ENCODE data around the gene GDAP1L1.
"Not testable (repeated sequence)": the region's sequence is repeated elsewhere in the genome, so short reads cannot be mapped to it uniquely, and the experiment has no call there.

The GDAP1L1 gene

DNA sequence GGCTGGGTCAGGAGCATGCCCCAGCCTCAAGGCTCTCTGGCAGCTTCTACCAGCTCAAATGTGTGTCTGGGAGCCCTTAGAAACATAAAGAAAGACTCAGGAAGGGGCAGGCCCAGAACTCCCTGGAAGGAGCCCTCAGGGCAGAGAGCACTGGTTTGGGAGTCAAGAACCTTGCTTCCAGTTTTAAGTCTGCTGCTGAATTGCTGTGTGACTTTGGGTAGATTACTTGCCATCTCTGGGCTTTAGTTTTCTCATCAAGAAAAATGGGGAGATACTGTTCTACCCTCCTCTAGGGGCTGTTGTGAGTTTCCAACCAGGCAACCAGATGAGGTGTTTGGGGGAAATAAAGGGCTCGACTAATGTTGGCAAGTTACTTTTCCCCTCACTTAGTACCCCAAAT lies 8.8 kb downstream of the GDAP1L1 start:
- DNase-seq (ENCODE audit: low read depth), result no peak

GRCh38 chr20:44256961-44257360 lies 9.9 kb downstream of the GDAP1L1 start:
- no peak for DNase-seq (ENCODE audit: low read depth)

GRCh38 chr20:44258226-44258890 lies 11.2 kb downstream of the GDAP1L1 start:
- no peak for DNase-seq (ENCODE audit: low read depth)

DNA sequence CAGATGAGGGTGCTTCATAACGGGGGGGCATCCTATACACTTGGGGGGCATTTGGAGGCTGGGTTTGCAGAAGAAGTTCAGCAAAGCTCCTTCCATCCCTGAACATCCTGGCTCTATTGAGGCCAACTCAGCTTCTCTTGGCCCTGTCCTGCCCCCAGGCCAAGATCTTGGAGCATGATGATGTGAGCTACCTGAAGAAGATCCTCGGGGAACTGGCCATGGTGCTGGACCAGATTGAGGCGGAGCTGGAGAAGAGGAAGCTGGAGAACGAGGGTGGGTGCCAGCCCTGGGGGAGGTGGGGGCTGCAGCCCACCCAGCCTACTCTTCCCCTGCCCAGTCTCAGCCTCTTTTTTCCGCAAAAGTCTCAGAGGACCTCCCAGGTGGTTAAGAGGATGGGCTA lies 17.2 kb downstream of the GDAP1L1 start:
- DNase-seq (ENCODE audit: low read depth), result no peak

GRCh38 chr20:44268802-44269201 lies 21.7 kb downstream of the GDAP1L1 start:
- DNase-seq (ENCODE audit: low read depth), result no peak

- DNase-seq (ENCODE audit: low read depth), result no peak
These were observed 25.0 kb downstream of the GDAP1L1 start for GRCh38 chr20:44271915-44272663.

DNA sequence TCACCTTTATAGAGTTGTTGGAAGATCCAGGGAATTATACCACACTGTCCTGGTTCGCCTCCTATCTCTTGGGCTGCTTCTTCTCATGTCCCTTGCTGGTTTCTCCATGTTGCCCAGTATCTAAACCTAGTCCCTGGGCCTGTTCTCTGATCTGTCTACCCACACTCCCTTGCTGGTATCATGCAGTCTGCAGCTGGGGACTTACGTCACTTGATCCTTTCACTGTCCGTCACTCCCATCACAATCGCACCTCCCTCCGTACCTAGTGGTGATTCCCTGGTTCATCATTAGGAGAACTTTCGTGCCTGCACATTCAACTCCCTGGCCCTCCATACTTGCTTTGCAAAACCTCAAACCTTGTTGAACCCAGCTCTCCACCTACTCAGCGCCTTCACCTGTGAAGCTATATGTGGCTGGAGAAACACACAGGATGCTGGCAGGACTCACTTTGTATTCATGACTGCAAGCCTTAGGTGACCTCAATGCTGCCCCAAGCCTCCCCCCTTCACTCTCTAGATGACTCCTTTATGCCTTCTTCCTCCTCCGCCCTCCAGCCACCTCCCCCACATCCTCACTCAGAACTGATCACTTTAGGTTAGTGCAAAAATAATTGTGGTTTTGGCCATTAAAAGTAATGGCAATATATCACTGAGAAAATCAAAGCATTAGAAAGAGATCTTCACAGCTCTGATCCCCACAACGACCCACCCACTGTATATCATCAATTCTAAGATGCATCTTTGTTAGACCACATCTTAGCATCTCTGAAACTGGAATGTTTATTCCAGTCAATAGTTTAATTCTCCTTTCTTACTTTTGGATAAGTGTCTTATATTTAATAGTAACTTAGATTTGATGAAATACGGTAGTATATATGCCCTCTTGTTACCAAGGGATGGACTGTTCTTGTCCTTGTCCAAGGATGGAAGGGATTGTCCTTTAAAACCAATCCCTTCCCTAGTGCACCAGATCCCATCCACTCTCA lies 26.4 kb downstream of the GDAP1L1 start:
- no peak for DNase-seq (ENCODE audit: low read depth)

GRCh38 chr20:44274303-44275017 lies 27.4 kb downstream of the GDAP1L1 start:
- no peak for DNase-seq (ENCODE audit: low read depth)

- DNase-seq (ENCODE audit: low read depth), result no peak
These were observed 32.1 kb downstream of the GDAP1L1 start for GRCh38 chr20:44279228-44279627.

DNA sequence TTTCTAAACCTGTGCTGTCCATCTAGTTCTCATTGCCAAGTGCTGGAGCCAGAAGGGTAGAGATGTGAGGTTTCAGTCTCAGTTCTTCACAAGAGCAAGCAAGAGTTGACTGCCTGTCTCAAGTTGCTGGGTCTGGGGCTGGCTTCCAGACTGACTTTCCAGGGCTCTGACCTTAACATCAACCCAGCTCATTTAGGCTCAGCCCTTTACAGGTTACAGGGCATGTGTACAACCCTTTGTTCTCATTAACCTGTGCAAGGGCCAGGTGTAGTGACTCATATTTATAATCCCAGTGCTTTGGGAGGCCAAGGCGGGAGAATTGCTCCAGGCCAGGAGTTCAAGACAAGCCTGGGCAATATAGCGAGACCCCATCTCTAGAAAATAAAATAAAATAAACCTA lies 33.3 kb downstream of the GDAP1L1 start:
- DNase-seq (ENCODE audit: low read depth), result no peak

- DNase-seq (ENCODE audit: low read depth), result no peak
These were observed 35.1 kb downstream of the GDAP1L1 start for GRCh38 chr20:44282192-44282591.

DNA sequence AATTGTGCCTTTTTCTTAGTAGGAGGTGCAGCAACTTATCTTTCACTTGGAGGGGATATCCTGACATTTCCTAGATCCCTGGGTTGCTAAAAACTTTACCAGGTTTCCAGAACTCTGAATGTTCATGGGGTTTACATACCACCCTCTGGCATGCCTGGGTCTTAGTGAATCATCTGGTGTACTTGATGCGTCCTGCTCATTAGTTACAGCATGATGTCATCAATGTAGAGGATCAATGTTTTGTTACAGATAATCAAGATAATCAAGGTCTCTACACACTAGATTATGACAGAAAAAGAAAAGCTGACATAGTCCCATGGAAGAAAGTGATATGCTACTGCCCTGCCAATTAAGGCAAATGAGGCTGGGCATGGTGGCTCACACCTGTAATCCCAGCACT lies 36.9 kb downstream of the GDAP1L1 start:
- DNase-seq (ENCODE audit: low read depth), result no peak

GRCh38 chr20:44287272-44288097 lies 40.4 kb downstream of the GDAP1L1 start:
- DNase-seq (ENCODE audit: low read depth), result no peak

DNA sequence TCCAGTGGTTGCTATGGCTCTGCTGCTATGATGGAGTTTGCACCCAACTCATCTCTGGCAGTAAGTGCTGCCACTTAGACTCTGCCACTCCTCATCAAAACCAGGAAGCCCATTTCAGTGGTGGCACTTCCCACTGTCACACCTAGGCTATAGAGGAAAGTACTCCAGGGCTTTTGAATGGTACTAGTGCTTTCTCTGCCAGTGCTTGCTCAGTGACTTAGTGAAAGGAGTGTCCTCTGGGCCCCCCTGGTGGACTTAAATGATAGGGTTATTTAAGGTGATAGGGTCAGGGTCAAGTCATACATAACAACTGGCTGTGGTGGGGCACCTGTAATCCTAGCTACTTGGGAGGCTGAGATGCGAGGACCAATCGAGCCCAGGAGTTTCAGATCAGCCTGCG lies 41.1 kb downstream of the GDAP1L1 start:
- DNase-seq (ENCODE audit: low read depth), result no peak

GRCh38 chr20:44291754-44292153 lies 44.6 kb downstream of the GDAP1L1 start:
- no peak for DNase-seq (ENCODE audit: low read depth)

- DNase-seq (ENCODE audit: low read depth), result no peak
These were observed 48.9 kb downstream of the GDAP1L1 start for GRCh38 chr20:44296011-44296410.

GRCh38 chr20:44297721-44298120 lies 50.6 kb downstream of the GDAP1L1 start:
- DNase-seq (ENCODE audit: low read depth), result no peak

GRCh38 chr20:44299011-44299535 lies 52.0 kb downstream of the GDAP1L1 start:
- DNase-seq (ENCODE audit: low read depth), result not testable (repeated sequence)

GRCh38 chr20:44301285-44301684 lies 54.2 kb downstream of the GDAP1L1 start:
- DNase-seq (ENCODE audit: low read depth), result no peak

DNA sequence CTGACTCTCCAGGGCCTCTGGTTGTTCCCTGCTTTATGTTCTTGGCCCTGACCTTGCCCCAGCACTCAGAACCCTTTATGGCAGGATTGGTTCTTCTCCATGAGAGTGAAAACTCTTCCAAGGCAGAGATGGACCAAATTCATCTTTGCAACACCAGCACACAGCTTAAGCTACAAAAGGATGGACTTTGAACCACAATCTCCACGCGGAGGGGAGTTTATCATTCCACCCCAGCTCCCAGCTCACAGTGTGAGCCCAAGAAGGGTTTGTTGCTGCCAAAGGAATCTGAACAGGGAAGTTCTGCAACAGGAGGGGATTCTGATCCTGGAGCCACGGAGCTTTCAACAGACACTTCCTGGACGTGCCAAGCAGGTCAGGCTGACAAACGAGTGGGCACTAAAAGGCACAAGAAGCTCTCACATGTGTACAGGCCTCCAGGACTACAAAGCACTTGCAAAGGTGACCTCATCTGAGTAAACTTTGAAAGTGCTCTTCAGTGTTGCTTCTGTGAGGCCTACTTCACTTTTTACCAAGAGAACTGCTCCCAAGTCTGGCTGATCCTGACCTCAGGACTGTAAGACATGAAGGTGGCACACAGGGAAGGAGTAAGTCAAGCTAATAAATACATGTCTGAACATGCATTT lies 55.0 kb downstream of the GDAP1L1 start:
- no peak for DNase-seq (ENCODE audit: low read depth)
